GM13977 (cell line): ENCODE data around the gene SYN1.
"Not testable (repeated sequence)": the region's sequence is repeated elsewhere in the genome, so short reads cannot be mapped to it uniquely, and the experiment has no call there.

ENCODE experiments used
- DNase-seq: peaks from one replicate; pipeline ENCODE4 v3.0.0; 2012; ENCODE audit warnings: low spot score
- CTCF ChIP-seq: IDR thresholded peaks from 2 replicates; pipeline ENCODE4 v1.5.1; 2012; ENCODE audit warnings: mild to moderate bottlenecking, control low read depth; ENCODE audit not compliant: insufficient read depth; ENCODE audit errors: extremely low read depth, missing control alignments
- in situ Hi-C: fragments of 300-500 bp; cut with MboI; formaldehyde crosslinking; loops from one replicate; pipeline ENCODE4 v1.12.0; 2022; ENCODE audit warnings: low sequenced_read_pairs, low pct_unique_long_range_greater_than_20kb, mixed read lengths, inconsistent platforms; ENCODE audit not compliant: unreplicated experiment

SYN1 gene

GRCh38 chrX:47605024-47605423 lies 14.6 kb downstream of the SYN1 start:
- DNase-seq: no peak
- in situ Hi-C loops: no loop called here
- no peak for TF ChIP-seq CTCF

GRCh38 chrX:47603125-47603524 lies 16.5 kb downstream of the SYN1 start:
- DNase-seq, in situ Hi-C loops: not testable (repeated sequence)

- no peak for TF ChIP-seq CTCF
- DNase-seq: no peak
- in situ Hi-C loops: no loop called here
Measured at GRCh38 chrX:47597222-47597621, 22.4 kb downstream of the SYN1 start.

- no peak for TF ChIP-seq CTCF
- DNase-seq: no peak
- in situ Hi-C loops: no loop called here
Measured at GRCh38 chrX:47596256-47596655, 23.4 kb downstream of the SYN1 start.

- in situ Hi-C loops: no loop called here
- no peak for DNase-seq
Measured at GRCh38 chrX:47595716-47596251, 23.9 kb downstream of the SYN1 start.

GRCh38 chrX:47593522-47593921 lies 26.1 kb downstream of the SYN1 start:
- TF ChIP-seq CTCF: no peak
- in situ Hi-C loops: no loop called here
- no peak for DNase-seq

More at GRCh38 chrX:47595716-47596251, 23.9 kb downstream of the SYN1 start:
- no peak for TF ChIP-seq CTCF

- in situ Hi-C loops: no loop called here
- DNase-seq: no peak
- TF ChIP-seq CTCF: no peak
Measured at GRCh38 chrX:47590984-47591383, 28.7 kb downstream of the SYN1 start.
